ENCODE results near the gene ACVRL1. TPM values are rescaled to one million over a fixed set of nuclear protein-coding genes. Genes with fewer than 3 reads are reported as not detected.

ACVRL1 gene
- total RNA-seq, 4 donors from 2014 or later: 81.4 to 271 (median 124) TPM

GRCh38 chr12:51865757-51866270 lies 41.5 kb upstream of the ACVRL1 start:
- no peak for TF ChIP-seq CTCF (IDR thresholded peaks at IDR 0.05; ENCODE audit: low read depth)

GRCh38 chr12:51866324-51866723 lies 41.0 kb upstream of the ACVRL1 start:
- TF ChIP-seq CTCF (IDR thresholded peaks at IDR 0.05; ENCODE audit: low read depth): no peak

DNA sequence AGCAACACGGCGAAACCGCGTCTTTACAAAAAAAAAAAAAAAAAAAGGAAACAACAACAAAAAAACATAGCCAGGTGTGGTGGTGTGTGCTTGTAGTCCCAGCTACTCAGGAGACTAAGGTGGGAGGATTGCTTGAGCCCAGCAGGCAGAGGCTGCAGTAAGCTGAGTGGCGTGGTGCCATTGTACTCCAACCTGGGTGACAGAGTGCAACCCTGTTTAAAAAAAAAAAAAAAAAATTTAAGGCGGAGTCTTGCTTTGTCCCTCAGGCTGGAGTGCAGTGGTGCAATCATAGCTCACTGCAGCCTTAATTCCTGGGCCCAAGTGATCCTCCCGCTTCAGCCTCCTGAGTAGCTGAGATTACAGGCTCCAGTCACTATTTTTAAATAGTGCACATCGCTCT lies 40.5 kb upstream of the ACVRL1 start:
- TF ChIP-seq CTCF (IDR thresholded peaks at IDR 0.05; ENCODE audit: low read depth): no peak

GRCh38 chr12:51867371-51867770 lies 39.9 kb upstream of the ACVRL1 start:
- TF ChIP-seq CTCF (IDR thresholded peaks at IDR 0.05; ENCODE audit: low read depth): no peak

DNA sequence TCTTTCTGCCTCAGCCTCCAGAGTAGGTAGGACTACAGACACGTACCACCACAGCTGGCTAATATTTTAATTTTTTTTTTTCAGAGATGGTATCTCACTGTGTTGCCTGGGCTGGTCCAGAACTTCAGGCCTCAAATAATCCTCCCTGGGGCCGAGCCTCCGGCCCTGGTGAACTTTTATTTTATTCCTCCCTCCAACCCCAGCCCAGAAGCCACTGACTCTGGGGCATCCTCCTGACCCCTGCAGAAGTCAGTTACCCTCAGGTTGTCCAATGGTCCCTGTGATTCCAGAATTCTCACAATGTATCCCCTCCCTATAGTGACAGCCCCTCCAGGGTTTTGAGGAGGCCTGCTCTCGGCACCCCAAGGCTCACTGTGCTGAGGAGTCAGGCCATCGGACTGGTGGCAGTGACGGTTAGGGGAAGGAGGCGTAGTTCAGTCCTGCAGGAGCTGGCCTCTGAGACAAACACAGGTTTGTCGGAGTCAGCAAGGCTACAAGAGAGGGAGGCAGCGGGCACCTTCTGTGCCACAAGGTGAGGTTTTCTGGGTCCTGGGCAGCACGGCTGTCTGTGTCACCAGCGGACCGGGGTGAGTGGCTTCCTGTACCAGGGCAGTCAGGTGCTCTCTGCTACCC lies 39.4 kb upstream of the ACVRL1 start:
- TF ChIP-seq CTCF (IDR thresholded peaks at IDR 0.05; ENCODE audit: low read depth): no peak

DNA sequence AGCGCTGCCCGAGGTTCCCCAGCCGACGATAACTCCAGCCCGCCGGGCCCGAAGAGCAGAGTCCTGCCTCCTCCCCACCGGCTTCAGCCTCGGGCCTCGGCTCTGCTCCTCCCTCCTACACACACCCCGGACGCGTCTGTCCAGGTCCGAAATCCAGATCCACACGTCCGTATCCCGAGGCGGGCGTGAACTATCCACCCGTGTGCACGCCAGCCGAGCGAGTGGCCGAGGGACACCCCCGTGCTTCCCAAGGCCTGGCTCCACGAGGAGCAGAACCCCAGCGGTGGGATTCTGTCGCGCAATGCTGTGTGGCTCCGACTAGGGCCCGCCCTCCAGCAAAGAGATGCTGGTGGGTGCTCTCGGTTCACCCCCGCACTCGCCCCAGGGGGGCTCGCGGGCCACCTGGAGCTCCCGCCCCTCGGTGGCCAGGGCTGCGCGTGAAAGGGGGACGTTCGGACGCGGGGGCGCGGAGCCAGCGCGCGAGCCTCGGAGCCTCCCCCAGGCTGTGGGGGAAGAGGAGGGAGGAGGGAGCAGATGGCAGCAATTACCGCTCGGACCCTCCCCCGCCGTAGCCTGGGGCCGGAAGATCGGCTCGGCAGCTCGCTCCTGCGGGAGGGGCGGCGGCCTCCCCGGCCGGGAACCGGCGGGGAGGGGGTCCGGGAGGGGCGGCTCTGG lies 38.3 kb upstream of the ACVRL1 start:
- TF ChIP-seq CTCF (IDR thresholded peaks at IDR 0.05; ENCODE audit: low read depth): no peak

GRCh38 chr12:51869496-51869865 lies 37.8 kb upstream of the ACVRL1 start:
- no peak for TF ChIP-seq CTCF (IDR thresholded peaks at IDR 0.05; ENCODE audit: low read depth)

Data from subcutaneous adipose tissue (tissue), 4 donors.